Body of pancreas (tissue), 4 donors: ENCODE data around the gene LAMC2. TPM values are rescaled to one million over a fixed set of nuclear protein-coding genes. Genes with fewer than 3 reads are reported as not detected.

Experiments
- ATAC-seq: fragments of 150-250 bp; one replicate; pipeline ENCODE4 v1.9.1; 2016
- DNase-seq, 4 donors: peaks; one replicate each; pipeline ENCODE4 v3.0.0-alpha.2; 2019
- H3K27ac ChIP-seq, 4 donors: fragments of 200-600 bp; sonication (generic); 1 replicate in 3 of 4; 2 replicates in 1 of 4; pipeline versions ENCODE4 v1.5.1 to v1.6.1; 2016 to 2019; ENCODE audit warnings: mild to moderate bottlenecking in 1 of 4, mixed read lengths in 1 of 4, moderate library complexity in 1 of 4
- H3K27me3 ChIP-seq, 2 donors: fragments of 200-600 bp; sonication (generic); one replicate each; pipeline ENCODE4 v1.6.0; 2016; ENCODE audit warnings: mild to moderate bottlenecking in 1 of 2
- H3K36me3 ChIP-seq, 2 donors: fragments of 200-600 bp; sonication (generic); replicated peaks in 1 of 2; 2 replicates each; pipeline ENCODE4 v1.5.1; 2016; ENCODE audit warnings: low read depth in 2 of 2; ENCODE audit not compliant: insufficient read depth in 1 of 2
- H3K4me1 ChIP-seq: fragments of 200-600 bp; sonication (generic); one replicate; pipeline ENCODE4 v1.6.0; 2016
- H3K4me3 ChIP-seq, 2 donors: fragments of 200-600 bp; sonication (generic); 1 replicate in 1 of 2; 2 replicates in 1 of 2; pipeline ENCODE4 v1.5.1; 2016 to 2019
- H3K9me3 ChIP-seq, 3 donors: fragments of 200-600 bp; sonication (generic); 1 replicate in 2 of 3; 2 replicates in 1 of 3; pipeline ENCODE4 v1.5.1; 2016
- CTCF ChIP-seq, 7 experiments: fragments of 450-650 bp in 4 of 7; fragments of 200-600 bp in 3 of 7; sonication (generic) in 3 of 7; IDR thresholded peaks; one replicate each; pipeline ENCODE4 v1.5.1; 2016 to 2019; ENCODE audit warnings: antibody characterized with exemption in 7 of 7
- POLR2A ChIP-seq, 3 donors: fragments of 450-650 bp; IDR thresholded peaks; one replicate each; pipeline ENCODE4 v1.6.1; 2016; ENCODE audit warnings: antibody characterized with exemption in 3 of 3, mild to moderate bottlenecking in 2 of 3
- WGBS, 2 donors: methylation state at CpG; one replicate each; pipeline ENCODE4 v1.1.5; 2017; 5-methylcytosine and 5-hydroxymethylcytosine counted together
- intact Hi-C: fragments of 100-400 bp; cut with DNase I; formaldehyde crosslinking; loops from one replicate; pipeline ENCODE4 v1.15.1; 2023
- total RNA-seq, 2 donors: library from RNA; depleted of rRNA; stranded (reverse); fragments of >200 nt; gene quantifications; one replicate each; pipeline ENCODE4 v1.1.0, GENCODE V29; 2016

Gene LAMC2
- total RNA-seq, 2 donors from 2014 or later, result 3.6 to 6.7 TPM

DNA sequence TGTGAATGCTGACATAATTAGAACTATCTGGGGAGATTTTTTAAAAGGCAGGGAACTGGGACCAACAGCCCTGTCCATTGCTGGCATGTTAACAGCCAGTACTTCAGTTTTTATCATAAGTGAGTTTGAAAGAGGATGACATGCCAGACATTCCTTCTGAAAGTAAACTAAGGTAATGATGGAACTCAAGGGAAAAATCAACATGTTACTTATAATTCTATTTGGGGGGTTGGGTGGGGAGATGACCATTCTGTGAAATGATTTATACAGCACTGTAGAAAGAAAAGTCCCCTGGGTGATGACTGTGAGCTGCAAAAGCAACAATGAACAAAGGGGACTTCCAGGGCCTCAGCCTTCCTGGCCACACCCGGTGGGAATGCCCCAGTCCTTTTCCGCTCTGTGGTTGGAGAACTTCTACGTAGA lies 5.4 kb upstream of the LAMC2 start:
- Histone ChIP-seq H3K4me1 (peaks cover 3% of the 10 kb centered on the region), H3K9me3 (no peaks in the 10 kb centered on the region), H3K4me3 (no peak overlapping the region), H3K27me3 (no peaks in the 10 kb centered on the region), H3K27ac (peak overlapping the region in 3 of 4 donors; percentile 55 to 81 (median 65)), H3K36me3 (no peaks in the 10 kb centered on the region)
- DNase-seq (peak; percentile 37 to 64 (median 48)), ATAC-seq (peak; percentile 93)
- intact Hi-C loops, result no loop called here
- WGBS, 2 donors, result 56 to 62% methylated on average over 3 of the region's 3 CpGs
- TF ChIP-seq CTCF (IDR thresholded peaks at IDR 0.05), result no peak
- TF ChIP-seq POLR2A (IDR thresholded peaks at IDR 0.05), result peak in 1 of 3 donors; percentile 17

GRCh38 chr1:183186841-183187240 lies 777 bp downstream of the LAMC2 start:
- Histone ChIP-seq H3K4me3 (no peak overlapping the region), H3K27ac (no peak overlapping the region), H3K4me1 (peaks cover 6% of the 10 kb centered on the region), H3K27me3 (no peaks in the 10 kb centered on the region), H3K36me3 (no peaks in the 10 kb centered on the region), H3K9me3 (no peaks in the 10 kb centered on the region)
- intact Hi-C loops, result no loop called here
- ATAC-seq (no peak), DNase-seq (no peak)
- TF ChIP-seq POLR2A (IDR thresholded peaks at IDR 0.05) (no peak), CTCF (IDR thresholded peaks at IDR 0.05) (no peak)
- 55 to 59% methylated on average over 4 of the region's 4 CpGs for WGBS, 2 donors

- 76 to 92% methylated on average over 1 of the region's 1 CpG for WGBS, 2 donors
- no peak overlapping the region for H3K27ac ChIP-seq
- intact Hi-C loops, result no loop called here
- TF ChIP-seq POLR2A (IDR thresholded peaks at IDR 0.05) (no peak), CTCF (IDR thresholded peaks at IDR 0.05) (no peak)
- no peak for ATAC-seq
- no peak for DNase-seq
- H3K4me3 ChIP-seq, result no peak overlapping the region
- H3K9me3 ChIP-seq, result no peaks in the 10 kb centered on the region
- H3K27me3 ChIP-seq, result no peaks in the 10 kb centered on the region
- peaks cover 6% of the 10 kb centered on the region for H3K4me1 ChIP-seq
- no peaks in the 10 kb centered on the region for H3K36me3 ChIP-seq
Observed at GRCh38 chr1:183188240-183188639, 2.2 kb downstream of the LAMC2 start.

- H3K36me3 ChIP-seq, result no peaks in the 10 kb centered on the region
- no peak overlapping the region for H3K27ac ChIP-seq
- no peak for ATAC-seq
- TF ChIP-seq CTCF (IDR thresholded peaks at IDR 0.05) (no peak), POLR2A (IDR thresholded peaks at IDR 0.05) (no peak)
- no peaks in the 10 kb centered on the region for H3K4me1 ChIP-seq
- H3K27me3 ChIP-seq, result peaks cover 0 to 5% of the 10 kb centered on the region in 2 donors
- H3K4me3 ChIP-seq, result no peak overlapping the region
- intact Hi-C loops, result no loop called here
- H3K9me3 ChIP-seq, result no peaks in the 10 kb centered on the region
- DNase-seq, result no peak
- 59 to 81% methylated on average over 1 of the region's 1 CpG for WGBS, 2 donors
Observed at GRCh38 chr1:183191833-183192232, 5.8 kb downstream of the LAMC2 start.

GRCh38 chr1:183193963-183194525 lies 8.0 kb downstream of the LAMC2 start:
- Histone ChIP-seq H3K27ac (no peak overlapping the region), H3K36me3 (no peaks in the 10 kb centered on the region), H3K27me3 (peaks cover 0 to 5% of the 10 kb centered on the region in 2 donors), H3K4me3 (no peak overlapping the region), H3K4me1 (no peaks in the 10 kb centered on the region), H3K9me3 (no peaks in the 10 kb centered on the region)
- WGBS, 2 donors, result 61 to 83% methylated on average over 4 of the region's 4 CpGs
- no peak for ATAC-seq
- DNase-seq, result no peak
- TF ChIP-seq POLR2A (IDR thresholded peaks at IDR 0.05) (no peak), CTCF (IDR thresholded peaks at IDR 0.05) (no peak)
- intact Hi-C loops, result no loop called here
